CD4-positive, alpha-beta memory T cell (primary cell): ENCODE results near the gene MRPS18A. TPM values are rescaled to one million over a fixed set of nuclear protein-coding genes. Genes with fewer than 3 reads are reported as not detected.
"Not testable (repeated sequence)": the region's sequence is repeated elsewhere in the genome, so short reads cannot be mapped to it uniquely, and the experiment has no call there.

Source experiments
- CTCF ChIA-PET: fragments of 350-600 bp; sonication (Branson Sonifier 250); formaldehyde crosslinking; loops from one replicate; lab custom pipeline; 2021; ENCODE audit warnings: inconsistent platforms; ENCODE audit not compliant: partially characterized antibody; lab: Charles Lee
- POLR2A ChIA-PET: fragments of 350-600 bp; sonication (Branson Sonifier 250); formaldehyde crosslinking; loops from one replicate; lab custom pipeline; 2021; ENCODE audit not compliant: partially characterized antibody; lab: Charles Lee
- DNase-seq, 5 donors: peaks; one replicate each; pipeline versions ENCODE4 v3.0.0 to v3.0.0-alpha.2; 2020 to 2022; ENCODE audit warnings: mixed read lengths in 1 of 5
- H3K27ac ChIP-seq: one replicate; pipeline ENCODE4 v1.7.0; 2013; ENCODE audit warnings: low read depth, low read length
- H3K27me3 ChIP-seq: 2 replicates; pipeline ENCODE4 v1.7.0; 2013; ENCODE audit warnings: mild to moderate bottlenecking, low read length, moderate library complexity; ENCODE audit not compliant: insufficient read depth
- H3K36me3 ChIP-seq: 2 replicates; pipeline ENCODE4 v1.7.0; 2013; ENCODE audit warnings: mild to moderate bottlenecking, low read length, moderate library complexity; ENCODE audit not compliant: insufficient read depth
- H3K4me1 ChIP-seq: 2 replicates; pipeline ENCODE4 v1.7.0; 2013; ENCODE audit warnings: mild to moderate bottlenecking, low read length, moderate library complexity; ENCODE audit not compliant: insufficient read depth
- H3K4me3 ChIP-seq, 2 donors: one replicate each; pipeline ENCODE4 v1.7.0; 2013; ENCODE audit warnings: low read length in 2 of 2, mild to moderate bottlenecking in 1 of 2
- H3K9me3 ChIP-seq, 2 donors: one replicate each; pipeline ENCODE4 v1.7.0; 2013; ENCODE audit warnings: low read length in 2 of 2, control low read depth in 1 of 2; ENCODE audit not compliant: control insufficient read depth in 1 of 2
- H3K27ac Mint-ChIP-seq, 7 donors: one replicate each; pipeline ENCODE4 v1.8.0; 2020 to 2021; ENCODE audit warnings: mixed read lengths in 7 of 7, mild to moderate bottlenecking in 6 of 7, inconsistent platforms in 3 of 7, moderate library complexity in 3 of 7
- H3K27me3 Mint-ChIP-seq, 2 donors: one replicate each; pipeline ENCODE4 v1.8.0; 2020 to 2021; ENCODE audit warnings: mixed read lengths in 2 of 2
- H3K36me3 Mint-ChIP-seq, 2 donors: one replicate each; pipeline ENCODE4 v1.8.0; 2020 to 2021; ENCODE audit warnings: mixed read lengths in 2 of 2, inconsistent platforms in 1 of 2, mild to moderate bottlenecking in 1 of 2
- H3K4me1 Mint-ChIP-seq, 4 donors: one replicate each; pipeline ENCODE4 v1.8.0; 2020 to 2021; ENCODE audit warnings: mixed read lengths in 4 of 4, mild to moderate bottlenecking in 1 of 4
- H3K4me3 Mint-ChIP-seq, 8 donors: one replicate each; pipeline ENCODE4 v1.8.0; 2020 to 2021; ENCODE audit warnings: mixed read lengths in 8 of 8, mild to moderate bottlenecking in 7 of 8, moderate library complexity in 6 of 8, inconsistent platforms in 3 of 8
- H3K9me3 Mint-ChIP-seq, 8 donors: one replicate each; pipeline ENCODE4 v1.8.0; 2020 to 2021; ENCODE audit warnings: mixed read lengths in 8 of 8, mild to moderate bottlenecking in 5 of 8, inconsistent platforms in 3 of 8, moderate library complexity in 1 of 8
- intact Hi-C: fragments of 100-400 bp; cut with micrococcal nuclease; formaldehyde crosslinking; loops from one replicate; pipeline ENCODE4 v1.15.1; 2023
- polyA plus RNA-seq, 2 donors: library from polyadenylated mRNA; unstranded; fragments of 300-500 nt; fragmentation: Illumina TruSeq; gene quantifications; one replicate each; pipeline ENCODE4 v1.2.3, GENCODE V29; 2021
- total RNA-seq, 2 experiments: library from RNA; stranded (reverse); gene quantifications; one replicate each; pipeline ENCODE4 v1.2.3, GENCODE V29; 2021

Gene MRPS18A
- total and polyA plus RNA-seq, 4 experiments from 2014 or later: 31.3 to 86.1 (median 47.5) TPM

GRCh38 chr6:43635387-43636307, 51.9 kb downstream of the MRPS18A start, which contains the start of gene MAD2L1BP:
TSS of gene MAD2L1BP (plus strand) at chr6:43635840. CDS start at chr6:43635876, 36 bp downstream.
- CTCF ChIA-PET: interaction anchor here (1.0 to 3.0 kb wide), 4 partner anchors 11 to 439 kb away, joined by 3 to 17 read pairs (median 3); no protein-coding TSS in a partner anchor
- Mint-ChIP-seq H3K27me3 (no peaks in the 10 kb centered on the region), H3K4me1 (peaks cover 26 to 62% (median 41%) of the 10 kb centered on the region in 4 donors), H3K36me3 (peaks cover 16 to 31% of the 10 kb centered on the region in 2 donors), H3K27ac (peak within 1 kb of the TSS; percentile 96 to 98 (median 97)), H3K4me3 (peak within 1 kb of the TSS; percentile 93 to 100 (median 99)), H3K9me3 (no peaks in the 10 kb centered on the region)
- H3K27ac ChIP-seq: peak within 1 kb of the TSS; percentile 84
- H3K36me3 ChIP-seq: peaks cover 19% of the 10 kb centered on the region
- H3K4me1 ChIP-seq: peaks cover 49% of the 10 kb centered on the region
- intact Hi-C loops: loop anchor here (1.0 to 10.0 kb wide), 4 partner anchors 9 to 1901 kb away; partner anchors contain the start of genes HSP90AB1, TFEB and UBR2
- POLR2A ChIA-PET: interaction anchor here (0.7 to 2.2 kb wide), 12 partner anchors 8 to 1183 kb away, joined by 3 to 14 read pairs (median 4); partner anchors contain the start of genes HSP90AB1, MRPS18A, POLH and RSPH9
- peak within 1 kb of the TSS; percentile 66 to 94 for H3K4me3 ChIP-seq
- DNase-seq: peak; percentile 85 to 89 (median 87)
- H3K9me3 ChIP-seq: no peaks in the 10 kb centered on the region
- no peaks in the 10 kb centered on the region for H3K27me3 ChIP-seq

GRCh38 chr6:43634702-43635303, 52.8 kb downstream of the MRPS18A start:
- Histone ChIP-seq H3K27ac (peak overlapping the region; percentile 84), H3K27me3 (no peaks in the 10 kb centered on the region), H3K9me3 (no peaks in the 10 kb centered on the region), H3K4me3 (peak overlapping the region; percentile 66 to 94), H3K36me3 (peaks cover 11% of the 10 kb centered on the region), H3K4me1 (peaks cover 51% of the 10 kb centered on the region)
- DNase-seq: no peak
- POLR2A ChIA-PET: interaction anchor here (1.0 to 2.2 kb wide), 6 partner anchors 7 to 1182 kb away, joined by 3 to 14 read pairs (median 10); partner anchors contain the start of genes HSP90AB1, POLH, RSPH9 and XPO5
- CTCF ChIA-PET: interaction anchor here (1.0 to 3.0 kb wide), 3 partner anchors 13 to 439 kb away, joined by 3 to 17 read pairs (median 3); no protein-coding TSS in a partner anchor
- peak overlapping the region; percentile 93 to 100 (median 99) for H3K4me3 Mint-ChIP-seq
- intact Hi-C loops: loop anchor here (1.0 to 10.0 kb wide), 4 partner anchors 9 to 1900 kb away; partner anchors contain the start of genes HSP90AB1, TFEB and UBR2
- H3K9me3 Mint-ChIP-seq: no peaks in the 10 kb centered on the region
- peak overlapping the region; percentile 96 to 98 (median 97) for H3K27ac Mint-ChIP-seq
- H3K27me3 Mint-ChIP-seq: no peaks in the 10 kb centered on the region
- H3K4me1 Mint-ChIP-seq: peaks cover 29 to 61% (median 42%) of the 10 kb centered on the region in 4 donors
- peaks cover 12 to 23% of the 10 kb centered on the region in 2 donors for H3K36me3 Mint-ChIP-seq

- H3K4me1 ChIP-seq: peaks cover 40% of the 10 kb centered on the region
- H3K36me3 ChIP-seq, POLR2A ChIA-PET, H3K27ac ChIP-seq, H3K9me3 ChIP-seq, H3K4me3 ChIP-seq, H3K4me3 Mint-ChIP-seq, H3K27me3 ChIP-seq, CTCF ChIA-PET, DNase-seq, H3K9me3 Mint-ChIP-seq, H3K27ac Mint-ChIP-seq, H3K27me3 Mint-ChIP-seq: not testable (repeated sequence)
- peaks cover 0 to 21% of the 10 kb centered on the region in 2 donors for H3K36me3 Mint-ChIP-seq
- intact Hi-C loops: loop anchor here (10.0 kb wide), 2 partner anchors 1068 to 1898 kb away; partner anchors contain the start of genes TFEB and UBR2
- H3K4me1 Mint-ChIP-seq: peaks cover 26 to 57% (median 39%) of the 10 kb centered on the region in 4 donors
These were observed 54.6 kb downstream of the MRPS18A start for GRCh38 chr6:43633002-43633401.

- Mint-ChIP-seq H3K4me1 (peaks cover 37 to 65% (median 45%) of the 10 kb centered on the region in 4 donors), H3K27me3 (no peaks in the 10 kb centered on the region), H3K27ac (peak overlapping the region in 6 of 7 donors; percentile 23 to 79 (median 44)), H3K9me3 (no peaks in the 10 kb centered on the region), H3K4me3 (peak overlapping the region in 6 of 8 donors; percentile 17 to 72 (median 39)), H3K36me3 (peaks cover 4 to 23% of the 10 kb centered on the region in 2 donors)
- POLR2A ChIA-PET: interaction anchor here (0.6 to 3.0 kb wide), 3 partner anchors 13 to 860 kb away, joined by 3 to 28 read pairs (median 4); partner anchors contain the start of genes BICRAL and RSPH9
- peaks cover 41% of the 10 kb centered on the region for H3K4me1 ChIP-seq
- no peaks in the 10 kb centered on the region for H3K9me3 ChIP-seq
- no peak overlapping the region for H3K4me3 ChIP-seq
- intact Hi-C loops: loop anchor here (10.0 kb wide), 2 partner anchors 1066 to 1896 kb away; partner anchors contain the start of genes TFEB and UBR2
- peaks cover 3% of the 10 kb centered on the region for H3K36me3 ChIP-seq
- no peak for DNase-seq
- CTCF ChIA-PET: interaction anchor here (0.7 kb wide), 2 partner anchors 39 to 586 kb away, joined by 3 read pairs; no protein-coding TSS in a partner anchor
- H3K27ac ChIP-seq: no peak overlapping the region
- H3K27me3 ChIP-seq: no peaks in the 10 kb centered on the region
These were observed 56.5 kb downstream of the MRPS18A start for GRCh38 chr6:43630980-43631619.

- H3K27ac ChIP-seq: peak overlapping the region; percentile 84
- no peaks in the 10 kb centered on the region for H3K27me3 ChIP-seq
- Mint-ChIP-seq H3K27ac (peak overlapping the region; percentile 97 to 99 (median 98)), H3K27me3 (no peaks in the 10 kb centered on the region), H3K4me1 (peaks cover 29 to 51% (median 35%) of the 10 kb centered on the region in 4 donors), H3K9me3 (no peaks in the 10 kb centered on the region), H3K4me3 (peak overlapping the region; percentile 98 to 100 (median 99)), H3K36me3 (peaks cover 6 to 30% of the 10 kb centered on the region in 2 donors)
- peak; percentile 82 to 96 (median 86) for DNase-seq
- H3K4me3 ChIP-seq: peak overlapping the region; percentile 89 to 95
- peaks cover 17% of the 10 kb centered on the region for H3K36me3 ChIP-seq
- peaks cover 33% of the 10 kb centered on the region for H3K4me1 ChIP-seq
- intact Hi-C loops: loop anchor here (1.0 to 10.0 kb wide), 6 partner anchors 53 to 1895 kb away; partner anchors contain the start of genes ABCC10, POLH, POLR1C and TFEB
- POLR2A ChIA-PET: interaction anchor here (0.5 to 3.0 kb wide), 25 partner anchors 9 to 1842 kb away, joined by 3 to 28 read pairs (median 4); partner anchors contain the start of genes HSP90AB1, KLHDC3, MEA1 and MRPS18A
- H3K9me3 ChIP-seq: no peaks in the 10 kb centered on the region
- CTCF ChIA-PET: interaction anchor here (0.6 to 1.7 kb wide), 9 partner anchors 12 to 42 kb away, joined by 3 to 10 read pairs (median 3); no protein-coding TSS in a partner anchor
These were observed 57.9 kb downstream of the MRPS18A start for GRCh38 chr6:43629505-43630300.
